ENCODE measurements around the gene PTRHD1. TPM values are rescaled to one million over a fixed set of nuclear protein-coding genes. Genes with fewer than 3 reads are reported as not detected.

PTRHD1 gene
- total and polyA plus RNA-seq, 2 donors (not counting 1 experiment from before 2014, with no cell fraction given): 20.2 to 29.8 TPM

- H3K27me3 Mint-ChIP-seq: no peaks in the 10 kb centered on the region
- H3K27me3 ChIP-seq (replicated peaks in 1 of 4; ENCODE audit: control extremely low read depth in 1 of 4, control insufficient read depth in 3 of 4, insufficient read depth in 4 of 4, low read length in 3 of 4): no peaks in the 10 kb centered on the region
- H3K9me3 Mint-ChIP-seq (ENCODE audit: insufficient read depth): no peaks in the 10 kb centered on the region
- H3K4me3 Mint-ChIP-seq: no peak overlapping the region
- ChIA-PET CTCF (interaction anchor here (0.8 to 10.8 kb wide), 14 partner anchors 11 to 423 kb away, joined by 3 to 267 read pairs (median 6); no protein-coding TSS in a partner anchor), POLR2A (interaction anchor here (0.6 kb wide), 1 partner anchor 214 kb away, joined by 7 read pairs; no protein-coding TSS in a partner anchor)
- H3K9ac ChIP-seq (ENCODE audit: low read length): no peak overlapping the region
- no peak overlapping the region for H2AFZ ChIP-seq (ENCODE audit: insufficient read depth, low read depth, low read length, poor library complexity, severe bottlenecking)
- no peaks in the 10 kb centered on the region for H3K4me1 Mint-ChIP-seq
- no CpG with 5 or more reads among the region's 5 CpGs for WGBS (ENCODE audit: insufficient coverage)
- no peaks in the 10 kb centered on the region for H4K20me1 ChIP-seq (ENCODE audit: control insufficient read depth, insufficient read depth, low read length, poor library complexity, severe bottlenecking)
- DNase-seq (no peak), ATAC-seq (ENCODE audit: low read depth) (no peak)
- H3K4me2 ChIP-seq (replicated peaks; ENCODE audit: low read depth, low read length, poor library complexity, severe bottlenecking): no peak overlapping the region
- intact Hi-C loops (cut with micrococcal nuclease): loop anchor here (1.0 to 5.0 kb wide), 3 partner anchors 213 to 405 kb away; no protein-coding TSS in a partner anchor
- no peak overlapping the region for H3K4me3 ChIP-seq (ENCODE audit: control extremely low read depth in 1 of 5, extremely low read depth in 1 of 5, insufficient read depth in 1 of 5, low read depth in 2 of 5, low read length in 4 of 5)
- H3K27ac Mint-ChIP-seq: no peak overlapping the region
- peaks cover 1 to 10% of the 10 kb centered on the region in 2 experiments for H3K36me3 ChIP-seq (replicated peaks in 1 of 2; ENCODE audit: control extremely low read depth in 1 of 2, control insufficient read depth in 1 of 2, extremely low read depth in 1 of 2, insufficient read depth in 2 of 2, low read length in 1 of 2)
- no peak for TF ChIP-seq EZH2 (IDR thresholded peaks at IDR 0.05; ENCODE audit: borderline replicate concordance, insufficient read depth, low read depth, low read length, poor library complexity, severe bottlenecking)
- H3K27ac ChIP-seq (ENCODE audit: low read length in 2 of 2): no peak overlapping the region
- no peaks in the 10 kb centered on the region for H3K79me2 ChIP-seq (ENCODE audit: control insufficient read depth, insufficient read depth, low read length)
- H3K4me1 ChIP-seq (ENCODE audit: control insufficient read depth in 2 of 2, insufficient read depth in 2 of 2, low read length in 2 of 2): peaks cover 0 to 4% of the 10 kb centered on the region in 2 donors
- no peaks in the 10 kb centered on the region for H3K9me3 ChIP-seq (ENCODE audit: control extremely low read depth in 1 of 3, control insufficient read depth in 2 of 3, insufficient read depth in 1 of 3, low read length in 2 of 3)
Observed at GRCh38 chr2:24826773-24827145, 33.6 kb upstream of the PTRHD1 start.

- H3K4me1 Mint-ChIP-seq: no peaks in the 10 kb centered on the region
- intact Hi-C loops (cut with micrococcal nuclease): loop anchor here (5.0 kb wide), 1 partner anchor 301 kb away; no protein-coding TSS in a partner anchor
- Histone ChIP-seq H2AFZ (ENCODE audit: insufficient read depth, low read depth, low read length, poor library complexity, severe bottlenecking) (no peak overlapping the region), H3K79me2 (ENCODE audit: control insufficient read depth, insufficient read depth, low read length) (no peaks in the 10 kb centered on the region), H3K4me1 (ENCODE audit: control insufficient read depth in 2 of 2, insufficient read depth in 2 of 2, low read length in 2 of 2) (peaks cover 0 to 4% of the 10 kb centered on the region in 2 donors), H3K27me3 (replicated peaks in 1 of 4; ENCODE audit: control extremely low read depth in 1 of 4, control insufficient read depth in 3 of 4, insufficient read depth in 4 of 4, low read length in 3 of 4) (no peaks in the 10 kb centered on the region), H3K9ac (ENCODE audit: low read length) (no peak overlapping the region), H3K27ac (ENCODE audit: low read length in 2 of 2) (no peak overlapping the region), H3K9me3 (ENCODE audit: control extremely low read depth in 1 of 3, control insufficient read depth in 2 of 3, insufficient read depth in 1 of 3, low read length in 2 of 3) (no peaks in the 10 kb centered on the region), H3K36me3 (replicated peaks in 1 of 2; ENCODE audit: control extremely low read depth in 1 of 2, control insufficient read depth in 1 of 2, extremely low read depth in 1 of 2, insufficient read depth in 2 of 2, low read length in 1 of 2) (peaks cover 1 to 15% of the 10 kb centered on the region in 2 experiments), H3K4me3 (ENCODE audit: control extremely low read depth in 1 of 5, extremely low read depth in 1 of 5, insufficient read depth in 1 of 5, low read depth in 2 of 5, low read length in 4 of 5) (no peak overlapping the region), H4K20me1 (ENCODE audit: control insufficient read depth, insufficient read depth, low read length, poor library complexity, severe bottlenecking) (no peaks in the 10 kb centered on the region), H3K4me2 (replicated peaks; ENCODE audit: low read depth, low read length, poor library complexity, severe bottlenecking) (no peak overlapping the region)
- DNase-seq (no peak), ATAC-seq (ENCODE audit: low read depth) (no peak)
- TF ChIP-seq, protein P1, sequence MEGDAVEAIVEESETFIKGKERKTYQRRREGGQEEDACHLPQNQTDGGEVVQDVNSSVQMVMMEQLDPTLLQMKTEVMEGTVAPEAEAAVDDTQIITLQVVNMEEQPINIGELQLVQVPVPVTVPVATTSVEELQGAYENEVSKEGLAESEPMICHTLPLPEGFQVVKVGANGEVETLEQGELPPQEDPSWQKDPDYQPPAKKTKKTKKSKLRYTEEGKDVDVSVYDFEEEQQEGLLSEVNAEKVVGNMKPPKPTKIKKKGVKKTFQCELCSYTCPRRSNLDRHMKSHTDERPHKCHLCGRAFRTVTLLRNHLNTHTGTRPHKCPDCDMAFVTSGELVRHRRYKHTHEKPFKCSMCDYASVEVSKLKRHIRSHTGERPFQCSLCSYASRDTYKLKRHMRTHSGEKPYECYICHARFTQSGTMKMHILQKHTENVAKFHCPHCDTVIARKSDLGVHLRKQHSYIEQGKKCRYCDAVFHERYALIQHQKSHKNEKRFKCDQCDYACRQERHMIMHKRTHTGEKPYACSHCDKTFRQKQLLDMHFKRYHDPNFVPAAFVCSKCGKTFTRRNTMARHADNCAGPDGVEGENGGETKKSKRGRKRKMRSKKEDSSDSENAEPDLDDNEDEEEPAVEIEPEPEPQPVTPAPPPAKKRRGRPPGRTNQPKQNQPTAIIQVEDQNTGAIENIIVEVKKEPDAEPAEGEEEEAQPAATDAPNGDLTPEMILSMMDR (IDR thresholded peaks at IDR 0.05): no peak
- TF ChIP-seq EZH2 (IDR thresholded peaks at IDR 0.05; ENCODE audit: borderline replicate concordance, insufficient read depth, low read depth, low read length, poor library complexity, severe bottlenecking): no peak
- ChIA-PET POLR2A (no interaction called here), CTCF (interaction anchor here (0.6 to 10.8 kb wide), 7 partner anchors 11 to 417 kb away, joined by 3 to 267 read pairs (median 12); no protein-coding TSS in a partner anchor)
- H3K9me3 Mint-ChIP-seq (ENCODE audit: insufficient read depth): no peaks in the 10 kb centered on the region
- no peaks in the 10 kb centered on the region for H3K27me3 Mint-ChIP-seq
- H3K4me3 Mint-ChIP-seq: no peak overlapping the region
- 92% methylated on average over 12 of the region's 14 CpGs for WGBS (ENCODE audit: insufficient coverage)
- no peak overlapping the region for H3K27ac Mint-ChIP-seq
Observed at GRCh38 chr2:24825883-24826772, 32.9 kb upstream of the PTRHD1 start.
